ENCODE measurements around the gene OR4F29.
"Not testable (repeated sequence)": the region's sequence is repeated elsewhere in the genome, so short reads cannot be mapped to it uniquely, and the experiment has no call there.

Gene OR4F29, protein sequence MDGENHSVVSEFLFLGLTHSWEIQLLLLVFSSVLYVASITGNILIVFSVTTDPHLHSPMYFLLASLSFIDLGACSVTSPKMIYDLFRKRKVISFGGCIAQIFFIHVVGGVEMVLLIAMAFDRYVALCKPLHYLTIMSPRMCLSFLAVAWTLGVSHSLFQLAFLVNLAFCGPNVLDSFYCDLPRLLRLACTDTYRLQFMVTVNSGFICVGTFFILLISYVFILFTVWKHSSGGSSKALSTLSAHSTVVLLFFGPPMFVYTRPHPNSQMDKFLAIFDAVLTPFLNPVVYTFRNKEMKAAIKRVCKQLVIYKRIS

GRCh38 chr1:451578-451977 lies at the start of gene OR4F29:
Gene OR4F29, minus strand, starts transcription at chr1:451678. Its CDS starts 0 bp downstream, at chr1:451678.
- DNase-seq = not testable (repeated sequence)
